ENCODE data around the gene SORCS2. TPM values are rescaled to one million over a fixed set of nuclear protein-coding genes. Genes with fewer than 3 reads are reported as not detected.

Gene SORCS2
- polyA plus RNA-seq, 1 donor (not counting 4 experiments of a cell fraction or from before 2014, with no cell fraction given) = 0.09 TPM

GRCh38 chr4:7755561-7755960 is 563.2 kb downstream of the SORCS2 start:
- dilution Hi-C loops (cut with MboI; ENCODE audit: extremely low pct_ligation_motif_present, low sequenced_read_pairs) = no loop called here
- Histone ChIP-seq H3K4me2 (ENCODE audit: control insufficient read depth, extremely low read depth, insufficient read depth, low read depth, low read length) (no peak overlapping the region), H4K20me1 (ENCODE audit: control insufficient read depth, extremely low read depth, insufficient read depth, low read length) (no peaks in the 10 kb centered on the region), H3K9me3 (ENCODE audit: control insufficient read depth, low read depth, low read length) (no peaks in the 10 kb centered on the region), H3K27me3 (ENCODE audit: control insufficient read depth, extremely low read depth, insufficient read depth, low read length) (no peaks in the 10 kb centered on the region), H3K4me1 (ENCODE audit: control insufficient read depth, extremely low read depth, insufficient read depth, low read length) (peaks cover 10% of the 10 kb centered on the region), H3K9me1 (ENCODE audit: control insufficient read depth, extremely low read depth, insufficient read depth, low read length) (no peaks in the 10 kb centered on the region), H3K9ac (ENCODE audit: control insufficient read depth, extremely low read depth, insufficient read depth, low read length) (no peak overlapping the region), H3K4me3 (ENCODE audit: control insufficient read depth in 2 of 3, extremely low read depth in 1 of 3, insufficient read depth in 2 of 3, low read depth in 1 of 3, low read length in 3 of 3) (no peak overlapping the region), H2AFZ (ENCODE audit: control insufficient read depth, low read length) (no peak overlapping the region), H3K27ac (ENCODE audit: control insufficient read depth, insufficient read depth, low read length) (no peak overlapping the region), H3K79me2 (ENCODE audit: control insufficient read depth, insufficient read depth, low read length) (no peaks in the 10 kb centered on the region), H3K36me3 (ENCODE audit: control insufficient read depth in 2 of 2, extremely low read depth in 1 of 2, insufficient read depth in 2 of 2, low read length in 2 of 2) (peaks cover 0 to 10% of the 10 kb centered on the region in 2 experiments)
- no peak for DNase-seq (ENCODE audit: low read depth, low spot score)
- TF ChIP-seq EZH2 (IDR thresholded peaks at IDR 0.05; ENCODE audit: low read length) (no peak), CTCF (optimal IDR thresholded peaks at IDR 0.05 in 1 of 3, IDR thresholded peaks at IDR 0.05 in 1 of 3, conservative IDR thresholded peaks at IDR 0.05 in 1 of 3; ENCODE audit: extremely low read depth in 1 of 3, insufficient read depth in 2 of 3, low read length in 3 of 3) (no peak)
- FAIRE-seq = no peak

GRCh38 chr4:7756071-7756470 is 563.7 kb downstream of the SORCS2 start:
- Histone ChIP-seq H3K9me1 (ENCODE audit: control insufficient read depth, extremely low read depth, insufficient read depth, low read length) (no peaks in the 10 kb centered on the region), H3K4me2 (ENCODE audit: control insufficient read depth, extremely low read depth, insufficient read depth, low read depth, low read length) (no peak overlapping the region), H2AFZ (ENCODE audit: control insufficient read depth, low read length) (no peak overlapping the region), H3K27ac (ENCODE audit: control insufficient read depth, insufficient read depth, low read length) (no peak overlapping the region), H3K4me1 (ENCODE audit: control insufficient read depth, extremely low read depth, insufficient read depth, low read length) (peaks cover 10% of the 10 kb centered on the region), H3K79me2 (ENCODE audit: control insufficient read depth, insufficient read depth, low read length) (no peaks in the 10 kb centered on the region), H3K9ac (ENCODE audit: control insufficient read depth, extremely low read depth, insufficient read depth, low read length) (no peak overlapping the region), H4K20me1 (ENCODE audit: control insufficient read depth, extremely low read depth, insufficient read depth, low read length) (no peaks in the 10 kb centered on the region), H3K27me3 (ENCODE audit: control insufficient read depth, extremely low read depth, insufficient read depth, low read length) (no peaks in the 10 kb centered on the region), H3K36me3 (ENCODE audit: control insufficient read depth in 2 of 2, extremely low read depth in 1 of 2, insufficient read depth in 2 of 2, low read length in 2 of 2) (peaks cover 1 to 10% of the 10 kb centered on the region in 2 experiments), H3K9me3 (ENCODE audit: control insufficient read depth, low read depth, low read length) (no peaks in the 10 kb centered on the region), H3K4me3 (ENCODE audit: control insufficient read depth in 2 of 3, extremely low read depth in 1 of 3, insufficient read depth in 2 of 3, low read depth in 1 of 3, low read length in 3 of 3) (no peak overlapping the region)
- no peak for TF ChIP-seq CTCF (optimal IDR thresholded peaks at IDR 0.05 in 1 of 3, IDR thresholded peaks at IDR 0.05 in 1 of 3, conservative IDR thresholded peaks at IDR 0.05 in 1 of 3; ENCODE audit: extremely low read depth in 1 of 3, insufficient read depth in 2 of 3, low read length in 3 of 3)
- no peak for TF ChIP-seq EZH2 (IDR thresholded peaks at IDR 0.05; ENCODE audit: low read length)
- dilution Hi-C loops (cut with MboI; ENCODE audit: extremely low pct_ligation_motif_present, low sequenced_read_pairs) = no loop called here
- DNase-seq (ENCODE audit: low read depth, low spot score) = no peak
- FAIRE-seq = no peak

All from keratinocyte (primary cell).